Duodenal mucosa (tissue), 2 donors: ENCODE measurements around the gene CERCAM.
"Not testable (repeated sequence)": the region's sequence is repeated elsewhere in the genome, so short reads cannot be mapped to it uniquely, and the experiment has no call there.

ENCODE experiments used
- H3K27ac ChIP-seq: one replicate; pipeline ENCODE4 v1.7.0; 2013; ENCODE audit warnings: low read depth, low read length
- H3K27me3 ChIP-seq, 2 donors: one replicate each; pipeline ENCODE4 v1.7.0; 2013; ENCODE audit warnings: low read length in 2 of 2, control low read depth in 1 of 2; ENCODE audit not compliant: insufficient read depth in 2 of 2, control insufficient read depth in 1 of 2
- H3K36me3 ChIP-seq, 2 donors: one replicate each; pipeline ENCODE4 v1.7.0; 2013; ENCODE audit warnings: low read length in 2 of 2, control low read depth in 1 of 2; ENCODE audit not compliant: insufficient read depth in 2 of 2, control insufficient read depth in 1 of 2
- H3K4me1 ChIP-seq, 2 donors: one replicate each; pipeline ENCODE4 v1.7.0; 2013; ENCODE audit warnings: low read length in 2 of 2, control low read depth in 1 of 2; ENCODE audit not compliant: insufficient read depth in 2 of 2, control insufficient read depth in 1 of 2
- H3K4me3 ChIP-seq, 2 donors: one replicate each; pipeline ENCODE4 v1.7.0; 2013; ENCODE audit warnings: low read length in 2 of 2, low read depth in 1 of 2
- H3K9ac ChIP-seq, 2 donors: one replicate each; pipeline ENCODE4 v1.7.0; 2013; ENCODE audit warnings: low read length in 2 of 2, low read depth in 1 of 2
- H3K9me3 ChIP-seq, 2 donors: one replicate each; pipeline ENCODE4 v1.7.0; 2013; ENCODE audit warnings: low read length in 2 of 2, control low read depth in 1 of 2; ENCODE audit not compliant: control insufficient read depth in 1 of 2

The CERCAM gene

DNA sequence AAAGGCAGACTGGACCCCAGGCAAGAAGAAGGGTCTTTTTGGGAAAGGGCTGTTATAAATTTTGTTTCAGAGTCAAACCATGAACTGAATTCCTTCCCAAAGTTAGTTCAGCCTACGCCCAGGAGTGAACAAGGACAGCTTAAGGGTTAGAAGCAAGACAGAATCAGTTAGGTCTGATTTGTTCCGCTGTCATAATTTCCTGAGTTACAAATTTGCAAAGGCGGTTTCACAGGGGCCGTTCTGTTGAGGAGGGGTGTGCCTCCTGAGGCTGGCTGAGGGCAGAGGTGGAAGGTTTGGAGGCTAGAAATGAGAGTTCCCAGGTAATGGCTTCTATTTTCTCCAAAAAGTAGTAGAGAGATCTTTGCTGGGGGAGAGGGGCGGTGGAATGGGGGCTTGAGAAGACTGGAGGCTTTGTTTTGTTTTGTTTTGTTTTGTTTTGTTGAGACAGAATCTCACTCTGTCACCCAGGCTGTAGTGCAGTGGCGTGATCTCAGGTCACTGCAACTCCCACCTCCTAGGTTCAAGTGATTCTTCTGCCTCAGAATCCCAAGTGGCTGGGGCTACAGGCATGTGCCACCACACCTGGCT, 4.1 kb upstream of the CERCAM start:
- H3K9me3 ChIP-seq, result no peaks in the 10 kb centered on the region
- no peaks in the 10 kb centered on the region for H3K36me3 ChIP-seq
- H3K27ac ChIP-seq, result no peak overlapping the region
- peaks cover 19 to 21% of the 10 kb centered on the region in 2 donors for H3K27me3 ChIP-seq
- H3K4me1 ChIP-seq, result peaks cover 6 to 11% of the 10 kb centered on the region in 2 donors
- no peak overlapping the region for H3K4me3 ChIP-seq
- no peak overlapping the region for H3K9ac ChIP-seq

DNA sequence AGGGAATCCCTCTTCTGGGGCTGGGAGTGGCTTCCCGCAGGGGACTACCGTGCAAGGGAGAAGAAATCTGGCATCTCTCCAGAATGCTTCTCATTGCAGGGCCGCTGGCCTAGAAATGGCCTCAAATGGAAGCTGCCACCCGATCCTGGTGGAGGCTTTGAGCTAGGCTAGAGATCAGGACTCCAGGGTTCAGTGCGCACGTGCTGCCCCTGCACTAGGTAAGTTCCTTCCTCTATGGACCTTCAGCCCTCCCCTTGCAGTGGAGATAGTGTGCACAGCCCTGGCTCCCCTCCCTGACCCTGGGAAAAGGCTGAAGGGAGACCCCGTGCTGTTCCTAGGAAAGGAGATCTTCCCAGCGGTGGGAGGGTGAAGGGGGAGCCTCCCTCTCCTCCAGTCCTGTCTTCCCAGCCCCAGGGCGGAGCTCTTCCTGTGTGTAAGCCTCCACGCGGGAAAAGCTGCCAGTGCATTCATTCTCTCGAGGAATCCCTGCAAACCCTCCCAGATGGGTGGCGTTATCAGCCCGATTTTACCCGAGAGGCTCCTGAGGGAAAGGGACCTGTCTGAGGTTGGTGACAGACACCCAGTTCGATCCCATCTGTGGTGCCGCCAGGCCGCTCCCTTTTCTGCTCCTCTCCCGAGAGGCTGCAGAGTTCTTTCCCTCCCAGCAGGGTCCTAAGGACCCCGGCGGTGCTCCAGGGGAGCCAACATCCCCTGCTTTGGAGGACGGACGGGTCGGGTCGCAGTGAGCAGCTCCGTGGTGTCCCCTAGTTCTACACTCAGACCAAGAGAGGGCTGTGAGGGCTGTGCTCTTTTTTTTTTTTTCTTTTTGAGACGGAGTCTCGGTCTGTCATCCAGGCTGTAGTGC, 1.4 kb upstream of the CERCAM start:
- Histone ChIP-seq H3K36me3 (no peaks in the 10 kb centered on the region), H3K4me1 (peaks cover 6 to 15% of the 10 kb centered on the region in 2 donors), H3K27ac (no peak overlapping the region), H3K4me3 (peak overlapping the region; percentile 67 to 71), H3K27me3 (peaks cover 11 to 21% of the 10 kb centered on the region in 2 donors), H3K9me3 (no peaks in the 10 kb centered on the region), H3K9ac (no peak overlapping the region)

DNA sequence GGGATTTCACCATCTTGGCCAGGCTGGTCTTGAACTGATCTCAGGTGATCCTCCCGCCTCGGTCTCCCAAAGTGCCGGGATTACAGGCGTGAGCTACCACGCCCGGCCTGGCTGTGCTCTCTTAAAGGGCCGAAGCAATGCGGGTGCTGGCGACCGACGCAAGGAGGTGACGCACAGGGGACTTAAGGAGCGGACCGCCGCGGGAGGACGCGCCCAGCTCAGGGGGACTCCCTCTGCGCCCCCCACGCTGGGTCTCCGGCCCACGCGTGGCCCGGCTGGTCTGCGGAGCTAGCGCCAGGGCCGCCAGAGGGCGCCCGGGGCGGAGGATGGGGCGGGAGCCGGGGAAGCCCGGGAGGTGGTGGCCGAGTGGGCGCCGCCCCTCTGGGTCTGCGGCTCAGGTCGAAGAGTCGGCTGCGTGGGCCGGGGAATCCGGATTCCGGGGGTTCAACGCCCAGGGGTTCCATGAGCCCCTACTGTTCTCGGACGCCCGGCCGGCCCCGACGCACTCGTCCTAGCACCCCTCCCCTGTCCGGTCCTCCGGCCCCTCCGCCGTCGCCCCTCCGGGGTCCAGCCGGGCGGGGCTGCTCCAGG, 502 bp upstream of the CERCAM start:
- Histone ChIP-seq H3K4me3 (peak overlapping the region; percentile 67 to 71), H3K36me3 (no peaks in the 10 kb centered on the region), H3K9ac (peak overlapping the region; percentile 10 to 43), H3K27ac (peak overlapping the region; percentile 10), H3K9me3 (no peaks in the 10 kb centered on the region), H3K4me1 (peaks cover 6 to 15% of the 10 kb centered on the region in 2 donors), H3K27me3 (peaks cover 11 to 21% of the 10 kb centered on the region in 2 donors)

DNA sequence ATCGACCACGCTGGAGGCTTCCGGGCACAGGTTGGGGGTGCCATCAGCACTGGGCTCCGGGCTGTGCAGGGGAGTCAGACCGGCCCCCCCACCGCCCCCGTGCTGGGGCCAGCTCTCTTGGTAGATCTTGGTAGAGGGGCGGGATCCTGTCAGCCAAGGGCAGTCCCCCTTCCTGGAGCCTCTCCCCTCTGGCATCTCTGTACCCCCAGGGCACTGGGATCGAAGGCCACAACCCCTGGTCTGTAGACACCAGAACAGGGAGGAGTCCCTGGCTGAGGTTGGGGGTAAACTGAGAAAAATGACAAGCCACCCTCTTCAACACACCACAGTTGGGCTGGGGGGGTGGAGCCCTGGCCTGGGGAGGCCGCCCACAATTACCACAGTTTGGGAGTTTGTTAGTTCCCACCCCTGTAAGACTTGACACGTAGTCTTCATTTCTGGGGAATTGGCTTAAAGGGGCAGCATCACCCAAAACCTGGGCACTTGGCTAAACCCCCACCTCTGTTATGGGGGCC, 882 bp downstream of the CERCAM start:
- Histone ChIP-seq H3K27me3 (peaks cover 11 to 14% of the 10 kb centered on the region in 2 donors), H3K27ac (no peak overlapping the region), H3K4me1 (peaks cover 6 to 15% of the 10 kb centered on the region in 2 donors), H3K9me3 (no peaks in the 10 kb centered on the region), H3K36me3 (no peaks in the 10 kb centered on the region), H3K4me3 (peak overlapping the region; percentile 67 to 71), H3K9ac (peak overlapping the region; percentile 43 to 51)

DNA sequence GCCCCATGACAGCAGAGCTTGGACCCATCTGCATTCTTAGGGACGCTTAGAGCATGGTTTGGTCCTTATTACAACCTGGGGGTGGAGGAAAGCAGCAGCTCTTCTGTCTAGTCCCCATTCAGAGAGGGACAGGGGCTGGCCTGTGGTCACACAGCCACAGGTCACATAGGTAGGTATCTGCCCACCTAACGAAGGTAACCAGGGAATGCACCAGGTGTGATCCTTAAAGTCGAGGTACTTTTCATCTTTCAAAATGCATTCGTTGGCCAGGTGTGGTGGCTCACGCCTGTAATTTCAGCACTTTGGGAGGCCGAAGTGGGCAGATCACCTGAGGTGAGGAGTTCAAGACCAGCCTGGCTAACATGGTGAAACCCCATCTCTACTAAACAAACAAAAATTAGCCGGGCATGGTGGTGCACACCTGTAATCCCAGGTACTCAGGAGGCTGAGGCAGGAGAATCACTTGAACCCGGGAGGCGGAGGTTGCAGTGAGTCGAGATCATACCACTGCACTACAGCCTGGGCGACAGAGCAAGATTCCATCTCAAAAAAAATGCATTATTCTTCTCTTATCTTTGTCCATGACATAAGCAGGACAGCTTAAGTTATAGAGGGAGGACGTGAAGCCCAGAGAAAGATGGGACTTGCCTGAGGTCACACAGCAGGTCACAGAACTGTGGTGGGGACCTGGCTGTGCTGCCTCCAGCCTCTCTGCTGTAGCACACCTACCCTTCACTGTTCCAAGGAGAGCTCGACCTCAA, 1.5 kb downstream of the CERCAM start:
- H3K27ac ChIP-seq, H3K9me3 ChIP-seq, H3K9ac ChIP-seq, H3K36me3 ChIP-seq, H3K4me3 ChIP-seq: not testable (repeated sequence)
- Histone ChIP-seq H3K4me1 (peaks cover 6 to 15% of the 10 kb centered on the region in 2 donors), H3K27me3 (peaks cover 11 to 14% of the 10 kb centered on the region in 2 donors)

DNA sequence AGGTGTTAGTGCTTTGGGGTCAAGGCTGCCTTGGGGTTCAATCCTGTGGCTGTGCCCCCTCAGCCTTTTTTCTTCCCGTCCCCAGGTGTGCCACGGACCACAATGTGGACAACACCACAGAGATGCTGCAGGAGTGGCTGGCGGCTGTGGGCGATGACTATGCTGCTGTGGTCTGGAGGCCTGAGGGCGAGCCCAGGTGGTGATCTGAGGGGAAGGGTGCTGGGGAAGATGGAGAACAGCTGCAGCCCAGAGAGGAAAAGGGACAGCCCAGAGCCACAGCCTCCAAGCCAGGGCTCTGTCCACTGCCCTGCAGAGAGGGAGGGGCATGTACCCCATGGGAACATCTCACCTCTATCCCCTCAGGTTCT, 2.1 kb downstream of the CERCAM start:
- Histone ChIP-seq H3K27me3 (peaks cover 11 to 14% of the 10 kb centered on the region in 2 donors), H3K9me3 (no peaks in the 10 kb centered on the region), H3K36me3 (no peaks in the 10 kb centered on the region), H3K27ac (no peak overlapping the region), H3K4me3 (no peak overlapping the region), H3K4me1 (peaks cover 6 to 15% of the 10 kb centered on the region in 2 donors), H3K9ac (no peak overlapping the region)

DNA sequence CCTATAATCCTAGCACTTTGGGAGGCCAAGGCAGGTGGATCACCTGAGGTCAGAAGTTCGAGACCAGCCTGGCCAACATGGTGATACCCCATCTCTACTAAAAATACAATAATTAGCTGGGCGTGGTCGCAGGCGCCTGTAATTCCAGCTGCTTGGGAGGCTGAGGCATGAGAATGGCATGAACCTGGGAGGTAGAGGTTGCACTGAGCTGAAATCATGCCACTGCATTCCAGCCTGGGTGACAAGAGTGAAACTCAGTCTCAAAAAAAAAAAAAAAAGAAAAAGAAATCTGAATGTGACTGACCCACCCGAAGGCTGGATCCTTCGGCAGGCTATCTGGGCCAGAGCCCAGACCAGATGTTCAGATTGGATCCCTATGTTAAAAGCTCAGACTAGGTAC, 2.7 kb downstream of the CERCAM start:
- not testable (repeated sequence) for H3K9ac ChIP-seq, H3K4me3 ChIP-seq, H3K9me3 ChIP-seq, H3K36me3 ChIP-seq, H3K27ac ChIP-seq
- Histone ChIP-seq H3K4me1 (peaks cover 6 to 15% of the 10 kb centered on the region in 2 donors), H3K27me3 (peaks cover 11 to 14% of the 10 kb centered on the region in 2 donors)

DNA sequence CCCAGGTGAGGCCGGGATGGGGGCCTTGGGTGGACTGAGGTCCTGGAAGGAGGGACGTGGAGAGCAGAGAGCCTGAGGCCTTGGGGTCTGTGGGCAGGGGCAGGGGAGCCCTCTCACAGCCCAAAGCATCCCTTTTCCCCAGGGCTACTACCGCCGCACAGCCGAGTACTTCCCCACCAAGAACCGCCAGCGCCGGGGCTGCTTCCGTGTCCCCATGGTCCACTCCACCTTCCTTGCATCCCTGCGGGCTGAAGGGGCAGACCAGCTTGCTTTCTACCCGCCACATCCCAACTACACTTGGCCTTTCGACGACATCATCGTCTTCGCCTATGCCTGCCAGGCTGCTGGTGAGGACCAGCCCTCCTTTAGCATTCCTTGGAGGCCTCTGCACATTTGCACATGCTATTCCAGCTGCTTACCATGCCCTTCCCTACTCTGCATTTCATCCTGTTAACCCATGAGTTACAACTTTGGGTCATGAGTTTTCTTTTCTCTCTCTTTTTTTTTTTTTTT, 3.7 kb downstream of the CERCAM start:
- no peak overlapping the region for H3K27ac ChIP-seq
- H3K4me3 ChIP-seq, result no peak overlapping the region
- H3K27me3 ChIP-seq, result peaks cover 5 to 7% of the 10 kb centered on the region in 2 donors
- no peaks in the 10 kb centered on the region for H3K36me3 ChIP-seq
- H3K4me1 ChIP-seq, result peaks cover 3 to 10% of the 10 kb centered on the region in 2 donors
- H3K9me3 ChIP-seq, result no peaks in the 10 kb centered on the region
- H3K9ac ChIP-seq, result no peak overlapping the region

DNA sequence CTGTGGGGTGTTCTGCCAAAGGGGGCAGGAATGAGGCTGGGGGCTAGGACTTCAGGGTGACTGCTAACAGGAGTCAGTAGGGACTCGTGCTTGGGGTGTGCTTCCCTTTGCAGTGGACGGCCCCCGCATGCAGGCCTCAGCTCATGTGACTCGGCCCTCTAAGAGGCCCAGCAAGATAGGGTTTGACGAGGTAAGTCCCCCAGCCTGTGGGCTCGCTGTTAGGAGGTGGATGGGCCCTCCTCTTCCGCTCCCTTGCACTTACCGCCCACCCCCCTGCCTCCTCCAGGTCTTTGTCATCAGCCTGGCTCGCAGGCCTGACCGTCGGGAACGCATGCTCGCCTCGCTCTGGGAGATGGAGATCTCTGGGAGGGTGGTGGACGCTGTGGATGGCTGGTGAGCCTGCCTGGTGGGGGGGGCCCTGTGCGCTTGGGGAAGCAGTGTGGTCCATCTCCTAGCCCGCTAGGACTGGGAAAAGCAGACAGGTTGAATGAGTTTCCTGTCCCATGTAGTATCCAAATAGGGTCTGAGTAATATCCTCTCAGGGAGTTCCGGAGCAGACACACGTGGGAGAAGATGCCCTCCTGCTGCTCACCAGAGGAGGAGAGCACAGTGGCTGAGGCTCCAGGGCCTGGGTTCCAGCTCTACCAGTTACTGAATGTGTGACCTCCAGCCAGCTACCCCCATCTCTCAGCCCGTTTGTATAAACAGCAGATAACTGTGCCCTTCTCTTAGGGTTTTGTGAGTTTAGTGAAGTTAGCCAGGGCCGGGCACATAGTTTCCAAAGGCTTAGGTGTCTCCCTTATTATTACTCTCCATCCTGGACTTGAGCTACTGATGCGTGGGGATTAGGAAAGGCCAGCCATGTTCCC, 8.2 kb downstream of the CERCAM start:
- no peaks in the 10 kb centered on the region for H3K36me3 ChIP-seq
- no peak overlapping the region for H3K9ac ChIP-seq
- H3K27ac ChIP-seq, result no peak overlapping the region
- no peaks in the 10 kb centered on the region for H3K27me3 ChIP-seq
- H3K9me3 ChIP-seq, result no peaks in the 10 kb centered on the region
- no peak overlapping the region for H3K4me3 ChIP-seq
- H3K4me1 ChIP-seq, result no peaks in the 10 kb centered on the region
